ENCODE measurements around the gene METTL6. TPM values are rescaled to one million over a fixed set of nuclear protein-coding genes. Genes with fewer than 3 reads are reported as not detected.
"Not testable (repeated sequence)": the region's sequence is repeated elsewhere in the genome, so short reads cannot be mapped to it uniquely, and the experiment has no call there.

The METTL6 gene
- polyA plus RNA-seq, 12 donors, result 8.9 to 21.9 (median 16.5) TPM; not detected in 1

- DNase-seq, result no peak
These were observed 24.8 kb upstream of the METTL6 start for GRCh38 chr3:15452156-15452555.

- no peak for DNase-seq
These were observed 24.1 kb upstream of the METTL6 start for GRCh38 chr3:15451216-15452113.

GRCh38 chr3:15450438-15451215, 23.3 kb upstream of the METTL6 start:
- DNase-seq, result no peak

GRCh38 chr3:15449489-15450224, 22.3 kb upstream of the METTL6 start:
- DNase-seq, result no peak

- DNase-seq, result no peak
These were observed 16.6 kb upstream of the METTL6 start for GRCh38 chr3:15443826-15444524.

- DNase-seq, result no peak
These were observed 13.5 kb upstream of the METTL6 start for GRCh38 chr3:15440891-15441290.

- no peak for DNase-seq
These were observed 12.1 kb upstream of the METTL6 start for GRCh38 chr3:15439476-15439875.

GRCh38 chr3:15438983-15439382, 11.6 kb upstream of the METTL6 start:
- no peak for DNase-seq

GRCh38 chr3:15436246-15436645, 8.9 kb upstream of the METTL6 start:
- DNase-seq, result no peak

- DNase-seq, result no peak
These were observed 7.4 kb upstream of the METTL6 start for GRCh38 chr3:15434756-15435155.

- DNase-seq, result no peak
These were observed 6.2 kb upstream of the METTL6 start for GRCh38 chr3:15433531-15433930.

GRCh38 chr3:15431256-15431837, 4.0 kb upstream of the METTL6 start:
- no peak for DNase-seq

- no peak for DNase-seq
These were observed 3.3 kb upstream of the METTL6 start for GRCh38 chr3:15430624-15431023.

GRCh38 chr3:15429080-15429479, 1.7 kb upstream of the METTL6 start:
- DNase-seq, result no peak

- DNase-seq, result no peak
These were observed 1.2 kb upstream of the METTL6 start for GRCh38 chr3:15428539-15428938.

GRCh38 chr3:15427981-15428380, 637 bp upstream of the METTL6 start:
- DNase-seq, result no peak

GRCh38 chr3:15426579-15427118, 695 bp downstream of the METTL6 start:
- no peak for DNase-seq

- no peak for DNase-seq
These were observed 6.5 kb downstream of the METTL6 start for GRCh38 chr3:15420871-15421270.

GRCh38 chr3:15410966-15411365, 16.4 kb downstream of the METTL6 start:
- not testable (repeated sequence) for DNase-seq

- no peak for DNase-seq
These were observed 17.6 kb downstream of the METTL6 start for GRCh38 chr3:15409774-15410173.

- DNase-seq, result no peak
These were observed 18.1 kb downstream of the METTL6 start for GRCh38 chr3:15409239-15409638.
